ENCODE measurements around the gene LYZL6.

DNA sequence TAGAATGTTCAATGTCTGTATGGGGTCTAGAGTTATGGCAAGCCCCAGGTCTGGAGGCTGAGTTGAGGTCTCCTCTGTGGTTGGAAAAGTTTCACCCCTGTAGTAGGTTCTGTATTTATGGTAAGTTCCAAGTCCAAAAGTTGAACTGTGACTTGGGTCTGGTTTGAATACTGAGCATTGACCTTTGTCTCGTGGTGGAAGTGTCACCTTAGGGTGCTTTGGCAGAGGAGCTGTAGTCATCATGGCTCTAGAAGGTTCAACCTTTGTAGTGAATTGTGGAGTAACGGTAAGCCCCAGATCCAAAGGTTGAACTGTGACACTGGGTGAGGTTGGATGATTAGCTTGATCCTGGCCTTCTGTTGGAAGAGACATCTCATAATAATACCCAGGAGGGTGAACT is 30.6 kb downstream of the LYZL6 start:
- TF ChIP-seq, protein P1, sequence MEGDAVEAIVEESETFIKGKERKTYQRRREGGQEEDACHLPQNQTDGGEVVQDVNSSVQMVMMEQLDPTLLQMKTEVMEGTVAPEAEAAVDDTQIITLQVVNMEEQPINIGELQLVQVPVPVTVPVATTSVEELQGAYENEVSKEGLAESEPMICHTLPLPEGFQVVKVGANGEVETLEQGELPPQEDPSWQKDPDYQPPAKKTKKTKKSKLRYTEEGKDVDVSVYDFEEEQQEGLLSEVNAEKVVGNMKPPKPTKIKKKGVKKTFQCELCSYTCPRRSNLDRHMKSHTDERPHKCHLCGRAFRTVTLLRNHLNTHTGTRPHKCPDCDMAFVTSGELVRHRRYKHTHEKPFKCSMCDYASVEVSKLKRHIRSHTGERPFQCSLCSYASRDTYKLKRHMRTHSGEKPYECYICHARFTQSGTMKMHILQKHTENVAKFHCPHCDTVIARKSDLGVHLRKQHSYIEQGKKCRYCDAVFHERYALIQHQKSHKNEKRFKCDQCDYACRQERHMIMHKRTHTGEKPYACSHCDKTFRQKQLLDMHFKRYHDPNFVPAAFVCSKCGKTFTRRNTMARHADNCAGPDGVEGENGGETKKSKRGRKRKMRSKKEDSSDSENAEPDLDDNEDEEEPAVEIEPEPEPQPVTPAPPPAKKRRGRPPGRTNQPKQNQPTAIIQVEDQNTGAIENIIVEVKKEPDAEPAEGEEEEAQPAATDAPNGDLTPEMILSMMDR (IDR thresholded peaks at IDR 0.05; ENCODE audit: low read length) = no peak
- no peak for TF ChIP-seq EZH2 (IDR thresholded peaks at IDR 0.05; ENCODE audit: borderline replicate concordance, low read length)

Measured in OCI-LY1 (cell line).